LNCaP clone FGC (cell line): ENCODE data around the gene MRPL23.

Experiments
- DNase-seq: peaks from one replicate; pipeline ENCODE4 v3.0.0-alpha.2; 2011; ENCODE audit warnings: low read depth
- H3K4me3 ChIP-seq: 2 replicates; pipeline ENCODE4 v1.5.1; 2011; ENCODE audit warnings: mild to moderate bottlenecking, low read depth, low read length, control low read depth
- TF ChIP-seq, protein P1 (sequence below): IDR thresholded peaks from 2 replicates; pipeline ENCODE4 v1.5.1; 2012; ENCODE audit warnings: mild to moderate bottlenecking; ENCODE audit not compliant: control insufficient read depth, insufficient read depth; ENCODE audit errors: extremely low read depth

The MRPL23 gene

DNA sequence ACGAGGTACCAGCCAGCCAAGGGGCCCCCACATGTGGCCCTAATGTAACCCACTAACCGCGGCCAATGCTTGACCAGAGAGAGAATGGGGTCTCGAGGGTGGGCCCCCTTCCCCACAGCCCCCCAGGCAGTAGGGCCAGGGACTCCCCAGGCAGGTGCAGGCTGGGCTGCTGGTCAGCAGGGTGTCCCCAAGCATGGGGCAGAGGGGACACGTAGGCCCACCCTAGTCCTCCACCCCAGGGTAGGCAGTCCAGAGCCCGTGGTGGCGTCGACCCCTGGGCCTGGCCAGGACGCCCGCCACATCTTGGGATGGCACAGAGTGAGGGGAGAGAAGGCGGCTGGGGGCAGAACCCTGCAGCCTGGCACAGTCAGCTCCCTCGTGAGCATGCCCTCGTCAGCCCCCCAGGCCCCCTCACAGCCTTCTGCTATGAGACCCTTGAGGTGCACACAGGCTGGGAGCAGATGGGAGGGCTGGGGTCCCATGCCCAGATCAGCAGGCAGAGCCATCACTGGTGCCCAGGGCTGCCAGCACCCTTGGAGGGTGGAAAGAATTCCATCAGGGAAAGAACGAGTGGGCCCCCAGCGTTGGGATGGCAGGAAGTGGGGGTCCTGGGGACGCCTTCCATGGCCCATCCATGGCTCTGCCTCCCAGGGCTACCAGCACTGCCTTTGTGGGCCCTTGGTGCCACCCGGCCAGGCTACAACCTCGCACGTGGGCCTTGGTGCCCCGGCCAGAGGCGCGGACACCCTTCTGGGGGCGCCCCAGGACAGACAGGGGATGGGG, 21.6 kb upstream of the MRPL23 start:
- DNase-seq = no peak
- TF ChIP-seq, protein P1, sequence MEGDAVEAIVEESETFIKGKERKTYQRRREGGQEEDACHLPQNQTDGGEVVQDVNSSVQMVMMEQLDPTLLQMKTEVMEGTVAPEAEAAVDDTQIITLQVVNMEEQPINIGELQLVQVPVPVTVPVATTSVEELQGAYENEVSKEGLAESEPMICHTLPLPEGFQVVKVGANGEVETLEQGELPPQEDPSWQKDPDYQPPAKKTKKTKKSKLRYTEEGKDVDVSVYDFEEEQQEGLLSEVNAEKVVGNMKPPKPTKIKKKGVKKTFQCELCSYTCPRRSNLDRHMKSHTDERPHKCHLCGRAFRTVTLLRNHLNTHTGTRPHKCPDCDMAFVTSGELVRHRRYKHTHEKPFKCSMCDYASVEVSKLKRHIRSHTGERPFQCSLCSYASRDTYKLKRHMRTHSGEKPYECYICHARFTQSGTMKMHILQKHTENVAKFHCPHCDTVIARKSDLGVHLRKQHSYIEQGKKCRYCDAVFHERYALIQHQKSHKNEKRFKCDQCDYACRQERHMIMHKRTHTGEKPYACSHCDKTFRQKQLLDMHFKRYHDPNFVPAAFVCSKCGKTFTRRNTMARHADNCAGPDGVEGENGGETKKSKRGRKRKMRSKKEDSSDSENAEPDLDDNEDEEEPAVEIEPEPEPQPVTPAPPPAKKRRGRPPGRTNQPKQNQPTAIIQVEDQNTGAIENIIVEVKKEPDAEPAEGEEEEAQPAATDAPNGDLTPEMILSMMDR = no peak
- no peak overlapping the region for H3K4me3 ChIP-seq

DNA sequence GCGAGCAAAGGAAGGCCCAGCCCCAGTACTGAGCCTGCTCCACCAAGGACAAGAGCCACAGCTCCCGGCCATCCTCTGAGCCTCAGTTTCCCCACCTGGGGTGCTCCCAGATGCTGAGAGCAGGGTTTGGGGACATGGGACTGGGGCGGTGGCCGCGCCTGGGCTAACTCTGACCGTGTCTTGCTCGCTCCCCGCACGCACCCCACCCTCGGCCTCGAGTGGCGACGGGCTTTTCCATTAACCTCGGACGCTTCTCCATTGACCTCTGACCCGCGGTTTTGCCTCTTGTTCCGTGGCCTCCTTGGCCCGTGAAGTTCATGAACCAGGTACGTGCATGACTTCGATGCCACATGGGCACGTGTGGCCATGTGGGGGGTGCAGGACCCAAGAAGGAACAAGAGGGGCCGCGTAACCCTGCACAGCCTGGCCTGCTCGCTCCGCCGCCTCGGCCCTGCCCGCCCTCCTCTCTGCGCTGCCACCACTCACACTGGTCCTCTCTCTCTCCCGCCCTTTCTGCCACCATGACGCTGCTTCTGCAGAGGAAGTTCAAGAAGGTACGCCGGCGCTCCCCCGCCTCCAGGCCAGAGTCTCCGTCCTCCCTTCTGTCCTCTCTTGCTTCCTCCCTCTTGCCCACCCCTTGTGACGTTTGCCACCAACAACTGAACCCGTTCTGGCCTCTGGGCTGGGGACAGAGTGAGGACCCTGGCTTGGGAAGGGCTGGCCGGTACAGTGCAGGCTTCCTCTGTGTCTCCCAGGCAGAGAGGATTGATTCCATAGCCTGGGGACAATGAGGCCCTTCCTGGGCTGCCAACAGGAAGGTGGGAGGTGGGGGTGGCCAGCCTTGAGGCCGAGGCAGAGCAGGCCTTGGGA, 20.7 kb upstream of the MRPL23 start:
- H3K4me3 ChIP-seq = no peak overlapping the region
- TF ChIP-seq, protein P1 = no peak
- DNase-seq = no peak

DNA sequence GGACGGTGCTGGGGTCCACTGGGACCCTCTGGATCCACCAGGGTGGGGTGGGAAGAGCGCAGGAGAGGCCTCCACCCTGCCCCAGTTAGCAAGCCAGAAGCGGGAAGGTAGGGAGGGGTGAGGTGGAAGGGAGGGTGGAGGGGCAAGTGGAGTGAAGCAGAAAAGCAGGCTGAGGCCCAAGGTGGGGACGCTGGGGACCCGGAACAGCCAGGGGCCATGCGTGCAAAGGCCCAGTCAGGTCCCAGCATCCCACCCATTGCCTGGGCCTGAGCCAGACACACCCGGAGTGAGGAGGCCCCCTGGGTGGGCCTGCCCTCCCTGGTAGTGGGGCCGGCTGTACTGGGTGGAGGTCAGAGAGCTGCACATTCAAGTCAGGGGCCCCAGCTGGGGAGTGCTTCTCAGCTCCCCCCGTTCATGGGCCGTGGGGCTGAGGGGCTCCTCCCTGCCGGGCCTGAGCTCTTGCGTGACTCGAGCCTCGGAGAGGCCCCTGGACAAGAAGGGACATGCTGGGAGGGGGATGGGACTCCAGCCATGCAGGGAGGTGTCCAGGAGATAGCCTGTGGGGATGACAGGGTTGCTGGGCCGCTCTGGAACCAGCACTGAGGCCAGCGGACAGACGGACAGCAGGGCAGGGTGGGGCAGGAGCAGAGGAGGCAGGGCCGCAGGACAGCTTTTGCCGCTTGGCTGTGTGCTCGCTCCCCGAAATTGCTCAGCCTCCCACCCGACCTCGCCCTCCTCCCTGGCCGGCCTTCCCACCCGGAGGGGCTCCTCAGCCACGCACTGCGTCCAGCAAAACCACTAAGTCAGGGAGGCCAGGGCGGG, 19.9 kb upstream of the MRPL23 start:
- H3K4me3 ChIP-seq = no peak overlapping the region
- TF ChIP-seq, protein P1 = no peak
- no peak for DNase-seq

DNA sequence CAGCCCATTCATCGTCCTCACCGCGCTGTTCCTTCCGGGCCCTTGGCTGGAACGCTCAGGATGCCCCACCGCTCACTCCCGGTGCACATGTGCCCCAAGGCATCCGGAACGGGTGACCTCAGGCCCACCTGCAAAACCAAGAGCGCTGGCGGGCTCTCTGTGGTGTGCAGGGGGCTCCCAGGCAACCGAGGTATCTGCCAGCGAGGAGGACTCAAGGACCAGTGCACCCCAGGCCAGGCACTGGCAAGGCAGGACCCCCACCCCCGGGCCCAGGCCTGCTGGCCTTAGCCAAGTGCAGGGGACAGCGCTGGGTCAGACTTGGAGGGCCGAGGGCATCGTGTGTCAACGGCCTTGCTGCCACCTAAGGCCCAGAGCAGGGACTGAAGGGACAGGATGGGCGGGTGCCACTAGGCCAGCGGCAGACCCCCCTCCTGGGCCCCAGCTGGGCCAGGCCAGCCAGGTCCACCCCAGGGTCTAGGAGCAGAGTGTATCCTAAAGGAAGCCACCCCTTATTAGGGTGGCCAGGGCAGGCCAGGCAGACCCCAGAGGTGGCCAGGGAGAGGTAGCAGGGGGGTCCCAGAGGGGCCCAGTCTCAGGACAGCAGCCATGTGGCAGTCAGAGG, 19.2 kb upstream of the MRPL23 start:
- TF ChIP-seq, protein P1 = no peak
- H3K4me3 ChIP-seq = no peak overlapping the region
- no peak for DNase-seq

DNA sequence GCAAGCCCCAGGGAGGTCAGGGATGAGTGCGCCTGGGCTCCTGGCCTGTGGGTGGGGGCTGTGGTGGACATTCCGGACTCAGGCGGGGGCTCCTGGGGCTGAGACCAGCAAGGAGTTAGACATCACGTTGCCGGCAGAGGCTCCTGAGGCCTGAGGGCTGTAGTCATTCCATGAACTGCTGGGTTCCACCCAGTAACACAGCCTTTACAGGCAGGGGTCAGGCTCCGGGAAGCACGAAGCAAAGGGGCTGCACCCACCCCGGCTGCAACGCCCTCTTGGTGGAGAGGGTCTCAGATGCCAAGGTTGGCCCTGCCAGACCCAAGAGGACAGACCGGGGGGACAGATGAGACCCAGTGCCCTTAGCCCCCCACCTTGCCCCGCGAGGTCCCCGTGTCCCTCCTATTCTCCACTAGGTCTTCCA, 18.7 kb upstream of the MRPL23 start:
- no peak overlapping the region for H3K4me3 ChIP-seq
- DNase-seq = no peak
- TF ChIP-seq, protein P1 = no peak

DNA sequence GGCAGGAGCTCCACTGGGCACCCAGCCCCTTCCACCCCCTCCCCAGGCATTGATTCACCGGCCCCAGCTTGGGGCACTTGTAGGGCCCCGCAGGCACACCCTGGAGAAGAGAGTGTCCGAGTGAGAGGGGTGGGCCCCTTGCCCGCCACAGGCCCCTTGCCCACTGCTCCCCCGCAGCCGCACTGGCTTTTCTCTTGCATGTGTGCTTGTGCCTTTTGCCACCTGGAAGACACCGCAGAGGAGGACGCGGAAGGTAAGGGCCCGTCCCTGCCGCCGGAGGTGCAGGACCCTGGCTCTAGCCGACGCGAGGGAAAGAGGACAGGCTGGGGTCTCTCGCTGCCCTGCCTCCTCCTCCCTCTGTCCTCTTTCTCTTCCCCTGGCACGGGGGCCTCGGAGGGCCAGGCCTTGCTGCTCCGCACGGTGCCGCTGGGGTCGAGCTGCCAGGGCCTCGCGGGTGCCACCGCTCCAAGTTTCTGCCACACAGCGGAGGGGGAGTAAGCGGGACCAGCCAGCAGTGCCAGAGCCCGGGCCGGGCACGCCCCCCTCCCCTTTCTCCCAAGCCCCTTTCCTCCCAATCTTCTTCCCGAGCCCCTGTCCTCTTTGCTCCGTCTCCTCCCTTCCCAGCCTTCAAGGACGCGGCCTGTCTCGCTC, 18.1 kb upstream of the MRPL23 start:
- TF ChIP-seq, protein P1 = no peak
- no peak for DNase-seq
- H3K4me3 ChIP-seq = no peak overlapping the region
